GM18499 (cell line): ENCODE data around the gene EID2B.

ENCODE experiments used
- ATAC-seq: cut with Tn5 transposase; IDR thresholded peaks from one replicate; pipeline ENCODE4 v1.9.1; 2021; ENCODE audit warnings: moderate number of reproducible peaks; ENCODE audit not compliant: insufficient read depth, unreplicated experiment

The EID2B gene

DNA sequence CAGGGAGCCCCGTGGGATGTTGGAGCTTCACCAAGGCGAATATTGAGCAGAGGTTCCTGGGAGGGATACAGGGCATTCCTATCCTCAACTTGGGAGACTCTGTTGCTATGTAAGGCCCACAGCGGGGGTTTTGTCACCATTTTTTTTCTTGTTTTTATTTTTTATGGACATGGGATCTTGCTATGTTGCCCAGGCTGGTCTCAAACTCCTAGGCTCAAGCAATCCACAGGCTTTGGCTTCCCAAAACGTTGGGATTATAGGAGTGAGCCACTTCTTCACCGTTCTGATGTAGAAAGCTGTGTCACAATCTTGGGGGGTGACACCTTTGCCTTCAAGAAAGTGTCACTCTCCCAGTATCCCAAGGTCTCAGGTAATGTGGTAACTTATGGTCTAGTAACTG, 31.3 kb downstream of the EID2B start:
- no peak for ATAC-seq

DNA sequence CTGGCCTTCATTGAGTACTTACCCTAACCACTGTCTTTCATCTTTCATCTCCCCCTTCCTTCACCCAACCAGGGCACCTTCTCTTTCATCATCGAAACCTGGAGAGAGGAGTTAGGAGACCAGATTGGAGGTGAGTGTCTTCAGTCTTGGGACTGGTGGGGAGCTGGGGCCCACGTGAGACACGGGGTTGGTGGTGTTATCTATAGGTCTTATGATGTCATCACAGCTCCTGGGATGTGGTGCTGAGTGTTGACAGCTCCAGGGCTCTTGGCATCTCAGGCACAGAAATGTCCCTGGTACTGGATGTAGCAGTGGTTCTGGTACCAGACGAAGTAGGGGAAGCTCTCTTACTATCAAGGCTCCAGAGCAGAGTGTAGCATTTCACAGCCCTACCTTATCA, 32.1 kb downstream of the EID2B start:
- ATAC-seq: no peak

DNA sequence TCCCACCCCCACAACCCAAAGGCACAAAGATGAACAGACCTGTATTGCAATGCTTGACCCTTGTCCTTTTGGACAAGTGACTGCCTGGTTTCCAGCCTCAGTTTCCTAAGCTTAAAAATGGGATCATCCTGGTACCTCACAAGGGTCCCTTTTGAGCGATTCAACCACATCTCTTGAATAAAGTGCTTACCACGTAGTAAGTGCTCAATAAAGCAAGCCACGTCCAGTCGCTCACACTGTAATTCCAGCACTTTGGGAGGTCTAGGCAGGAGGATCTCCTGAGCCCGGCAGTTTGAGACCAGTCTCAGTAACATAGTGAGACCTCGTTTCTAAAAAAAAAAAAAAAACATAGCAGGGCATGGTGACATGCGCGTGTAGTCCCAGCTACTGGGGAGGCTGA, 32.7 kb downstream of the EID2B start:
- ATAC-seq: no peak

DNA sequence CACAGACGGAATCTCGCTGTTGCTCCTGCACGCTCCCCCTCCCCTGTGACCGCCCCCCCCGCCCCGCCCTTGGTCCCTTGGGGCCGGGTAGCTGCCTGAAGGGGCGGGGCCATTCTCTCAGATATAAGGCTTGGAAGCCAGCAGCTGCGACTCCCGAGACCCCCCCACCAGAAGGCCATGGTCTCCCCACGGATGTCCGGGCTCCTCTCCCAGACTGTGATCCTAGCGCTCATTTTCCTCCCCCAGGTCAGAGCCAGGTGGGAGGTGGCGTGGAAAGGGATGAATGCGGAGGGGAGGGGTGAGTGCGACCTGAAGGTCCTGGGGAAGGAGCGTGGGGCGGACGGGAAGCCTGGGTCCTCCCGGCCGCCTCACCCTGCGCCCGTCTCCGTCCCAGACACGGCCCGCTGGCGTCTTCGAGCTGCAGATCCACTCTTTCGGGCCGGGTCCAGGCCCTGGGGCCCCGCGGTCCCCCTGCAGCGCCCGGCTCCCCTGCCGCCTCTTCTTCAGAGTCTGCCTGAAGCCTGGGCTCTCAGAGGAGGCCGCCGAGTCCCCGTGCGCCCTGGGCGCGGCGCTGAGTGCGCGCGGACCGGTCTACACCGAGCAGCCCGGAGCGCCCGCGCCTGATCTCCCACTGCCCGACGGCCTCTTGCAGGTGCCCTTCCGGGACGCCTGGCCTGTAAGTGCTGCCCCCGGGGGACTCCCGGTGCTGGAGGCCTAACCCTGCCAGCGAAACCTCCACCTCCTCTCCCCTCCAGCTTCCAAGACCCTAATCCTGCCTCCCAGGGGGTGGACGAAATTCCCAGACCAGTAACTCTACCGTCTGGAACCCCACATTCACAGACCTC, 33.6 kb downstream of the EID2B start, which contains the start of gene DLL3:
TSS of gene DLL3 (plus strand) at position 150 of the 845 bp plus-strand sequence. CDS start at position 178, 28 bp downstream.
- no peak for ATAC-seq

DNA sequence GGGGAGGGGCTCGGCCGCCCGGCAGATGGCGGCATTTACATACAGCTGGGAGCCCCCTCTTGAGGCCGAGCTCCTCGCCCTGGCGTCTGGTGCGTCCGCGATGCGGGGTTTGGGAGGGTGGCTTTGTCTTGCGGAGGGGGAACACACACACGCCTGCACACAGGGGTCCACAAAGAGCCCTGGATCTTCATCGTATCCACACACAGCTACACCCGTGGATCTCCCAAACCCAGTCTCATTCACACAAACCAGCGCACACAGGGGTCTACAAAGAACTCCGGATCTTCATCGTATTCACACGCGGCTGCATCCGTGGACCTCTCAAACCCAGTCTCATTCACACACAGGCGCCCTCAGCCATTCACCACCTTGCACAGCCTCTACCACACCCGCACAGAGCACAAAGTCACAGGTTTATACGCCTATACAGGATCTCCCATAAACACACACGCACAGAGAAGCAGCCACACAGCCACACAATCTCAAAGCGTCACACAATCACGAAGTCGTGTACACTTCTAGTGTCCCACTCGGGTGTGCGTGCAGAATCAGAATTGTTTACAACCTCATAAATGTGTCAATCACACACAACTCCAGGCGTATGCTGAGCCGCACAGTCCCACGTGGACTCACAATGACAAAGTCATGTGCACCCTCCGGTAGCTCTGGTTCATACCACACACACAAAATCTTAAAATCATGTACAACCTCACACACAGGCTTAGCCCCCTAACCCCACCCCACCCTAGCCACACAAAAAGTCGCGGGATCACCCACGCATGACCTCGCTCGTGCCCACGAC, 34.5 kb downstream of the EID2B start:
- ATAC-seq: no peak

DNA sequence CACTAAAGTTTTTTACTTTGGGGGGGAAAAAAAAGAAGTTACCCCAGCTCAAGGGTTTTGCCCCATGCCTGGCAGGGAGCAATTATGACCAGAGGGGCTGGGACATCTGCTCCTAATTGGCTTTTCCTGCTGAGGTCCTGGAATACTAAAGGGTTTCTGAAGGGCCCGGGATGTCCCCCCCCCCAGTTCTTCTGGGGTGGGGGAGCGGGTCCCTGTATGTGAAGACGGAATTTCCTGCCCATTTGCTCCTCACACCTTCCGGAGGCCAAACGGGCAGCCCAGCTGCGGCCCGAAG, 35.0 kb downstream of the EID2B start:
- ATAC-seq: no peak

DNA sequence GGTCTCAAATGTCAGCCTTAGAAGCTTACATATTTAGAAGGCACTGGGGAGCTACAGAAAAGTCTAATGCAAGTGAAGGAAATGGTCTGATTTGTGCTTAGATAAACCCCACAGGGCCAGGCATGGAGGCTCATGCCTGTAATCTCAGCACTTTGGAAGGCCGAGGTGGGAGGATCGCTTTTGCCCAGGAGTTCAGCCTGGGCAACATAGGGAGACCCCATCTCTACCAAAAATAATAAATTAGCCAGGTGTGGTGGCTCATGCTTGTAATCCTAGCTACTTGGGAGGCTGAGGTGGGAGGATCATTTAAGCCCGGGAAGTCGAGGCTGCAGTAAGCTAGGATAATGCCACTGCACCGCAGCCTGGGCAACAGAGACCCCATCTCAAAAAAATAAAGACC, 36.6 kb downstream of the EID2B start:
- ATAC-seq: no peak

DNA sequence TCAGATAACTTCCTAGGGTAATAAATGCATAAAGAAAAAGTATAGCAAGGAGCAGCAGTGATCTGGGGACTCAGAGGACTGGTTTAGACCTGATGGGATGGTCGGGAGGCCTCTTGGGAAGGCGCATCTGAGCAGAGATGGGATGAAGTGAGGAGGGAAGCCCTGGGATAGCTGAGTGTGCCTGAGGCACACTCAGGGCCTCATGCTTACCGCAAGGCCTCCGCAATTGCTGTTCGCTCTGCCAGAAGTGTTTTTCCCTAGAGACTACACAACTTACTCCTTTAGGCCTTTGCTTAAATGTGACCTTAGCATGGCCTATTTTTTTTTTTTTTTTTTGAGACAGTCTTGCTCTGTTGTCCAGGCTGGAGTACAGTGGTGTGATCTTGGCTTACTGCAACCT, 38.0 kb downstream of the EID2B start:
- ATAC-seq: no peak

DNA sequence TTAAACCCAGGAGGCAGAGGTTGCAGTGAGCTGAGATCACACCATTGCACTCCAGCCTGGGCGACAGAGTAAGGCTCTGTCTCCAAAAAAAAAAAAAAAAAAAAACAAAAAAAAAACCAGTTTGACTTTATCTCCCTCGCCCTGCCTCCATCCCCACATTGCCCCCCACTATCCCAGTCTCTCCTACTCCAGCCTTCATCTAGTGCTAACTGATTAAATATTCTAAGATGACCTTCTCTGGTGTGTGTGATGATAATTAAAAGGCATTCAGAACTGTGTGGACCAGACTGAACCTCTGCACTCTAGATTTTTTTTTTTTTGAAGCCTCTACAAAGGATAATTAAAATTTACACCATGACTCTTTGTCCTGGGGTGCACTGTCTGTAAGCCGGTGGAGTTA, 39.9 kb downstream of the EID2B start:
- no peak for ATAC-seq

DNA sequence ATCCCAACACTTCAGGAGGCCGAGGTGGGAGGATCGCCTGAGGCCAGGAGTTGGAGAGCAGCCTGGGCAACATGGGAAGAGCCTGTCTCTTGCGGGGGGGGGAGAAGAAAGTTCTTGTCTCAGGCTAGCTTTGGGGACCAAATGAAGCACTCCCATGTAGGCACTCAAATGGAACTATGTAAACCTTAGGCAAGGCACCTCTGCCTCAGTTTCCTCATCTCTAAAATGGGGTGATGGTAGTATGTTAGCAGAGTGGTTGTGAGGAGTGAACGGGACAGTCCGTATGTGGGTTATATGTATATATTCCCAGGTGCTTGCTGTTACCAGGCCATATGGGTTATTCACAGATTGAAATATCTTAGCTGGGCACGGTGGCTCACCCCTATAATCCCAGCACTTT, 40.4 kb downstream of the EID2B start:
- ATAC-seq: no peak

DNA sequence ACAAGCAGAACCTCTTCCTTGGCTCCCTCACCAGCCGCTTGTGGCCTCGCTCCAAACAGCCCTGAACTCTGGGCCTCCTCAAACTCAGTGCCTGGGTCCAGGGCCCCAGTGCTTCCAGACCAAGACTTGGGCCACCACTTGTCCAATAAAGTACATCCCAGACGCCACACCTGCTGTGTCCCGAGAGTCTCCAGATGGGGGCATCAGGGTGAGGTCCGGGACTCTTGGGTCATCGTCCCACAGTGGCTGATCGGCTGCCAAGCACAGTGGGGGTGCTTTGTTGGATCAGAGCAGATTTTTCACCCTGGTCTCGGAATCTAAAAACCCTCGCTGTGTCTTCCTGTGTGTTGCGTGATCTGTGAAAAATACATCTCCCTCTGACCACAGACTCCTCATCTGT, 42.9 kb downstream of the EID2B start:
- no peak for ATAC-seq

DNA sequence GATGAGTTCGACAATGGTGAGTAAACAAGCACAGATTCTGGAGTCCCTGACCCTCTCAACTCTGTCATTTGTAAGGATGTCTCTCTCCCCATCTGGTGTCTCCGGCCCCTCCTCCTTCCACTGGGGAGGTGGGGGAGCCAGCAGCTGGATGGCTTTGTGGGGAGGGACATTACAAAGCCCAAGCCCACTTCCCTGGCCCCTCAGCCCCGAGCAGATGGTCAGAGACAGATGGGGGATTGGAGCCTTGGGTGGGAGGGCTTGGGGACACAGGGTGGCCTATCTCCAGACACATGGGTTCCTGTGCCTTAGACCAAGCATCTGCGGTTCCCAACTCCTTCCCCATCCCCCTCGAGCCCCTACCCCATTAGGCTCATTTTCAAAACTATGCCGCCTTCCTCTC, 49.5 kb downstream of the EID2B start:
- no peak for ATAC-seq

DNA sequence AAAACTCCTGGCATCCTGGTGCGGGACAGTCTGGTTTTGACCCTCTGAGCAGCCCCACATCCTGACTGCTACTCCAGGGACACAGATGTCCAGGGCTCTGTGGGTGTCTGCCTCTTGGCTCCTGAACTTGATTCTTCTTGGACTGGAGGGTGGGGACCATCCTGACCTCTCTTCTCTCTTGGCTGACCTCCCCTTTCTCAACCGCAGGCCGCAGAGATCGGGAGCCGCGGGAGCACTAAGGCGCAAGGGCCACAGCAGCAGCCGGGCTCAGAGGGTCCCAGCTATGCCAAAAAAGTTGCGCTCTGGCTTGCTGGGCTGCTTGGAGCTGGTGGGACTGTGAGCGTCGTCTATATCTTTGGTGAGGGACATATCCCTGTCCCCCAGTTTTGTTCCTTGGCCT, 51.0 kb downstream of the EID2B start:
- no peak for ATAC-seq

DNA sequence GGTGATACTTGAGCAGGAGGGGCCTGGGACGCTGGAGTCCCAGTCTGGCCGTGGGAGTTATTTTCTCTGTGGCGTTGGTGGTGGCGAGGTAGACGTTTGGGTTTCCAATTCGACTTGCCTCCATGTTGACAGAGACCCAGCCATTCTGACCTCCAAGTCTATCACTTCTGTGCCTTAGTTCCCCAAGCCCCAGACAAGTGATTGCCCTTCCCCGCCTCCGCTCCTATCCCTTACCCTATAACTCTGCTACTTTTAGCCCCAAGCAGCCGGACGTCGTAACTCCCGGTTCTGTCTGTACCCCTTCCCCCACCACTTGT, 51.5 kb downstream of the EID2B start:
- no peak for ATAC-seq
